22Rv1 (cell line): ENCODE measurements around the gene TEX26.

Source experiments
- CTCF ChIP-seq: fragments of 450-650 bp; IDR thresholded peaks from 2 replicates; pipeline ENCODE4 v1.5.1; 2017; ENCODE audit warnings: mild to moderate bottlenecking
- ZFX ChIP-seq: fragments of 450-650 bp; IDR thresholded peaks from 2 replicates; pipeline ENCODE4 v1.6.1; 2017; ENCODE audit warnings: antibody characterized with exemption, borderline replicate concordance

- TF ChIP-seq ZFX (no peak), CTCF (no peak)
Observed at GRCh38 chr13:31022288-31022895, 89.9 kb downstream of the TEX26 start.
